Sigmoid colon (tissue), 7 donors: ENCODE results near the gene STOML1. TPM values are rescaled to one million over a fixed set of nuclear protein-coding genes. Genes with fewer than 3 reads are reported as not detected.

Experiments used
- DNase-seq: peaks from one replicate; pipeline ENCODE4 v3.0.0-alpha.2; 2019
- H3K27ac ChIP-seq, 4 donors: fragments of 200-600 bp; sonication (generic); one replicate each; pipeline ENCODE4 v1.5.1; 2016 to 2019; ENCODE audit warnings: mild to moderate bottlenecking in 1 of 4
- H3K27me3 ChIP-seq, 3 donors: fragments of 200-600 bp; sonication (generic); one replicate each; pipeline ENCODE4 v1.5.1; 2019; ENCODE audit warnings: mild to moderate bottlenecking in 1 of 3
- H3K36me3 ChIP-seq, 4 donors: fragments of 200-600 bp; sonication (generic); one replicate each; pipeline ENCODE4 v1.5.1; 2016 to 2019
- H3K4me1 ChIP-seq, 4 donors: fragments of 200-600 bp; sonication (generic); one replicate each; pipeline ENCODE4 v1.5.1; 2017 to 2019
- H3K4me3 ChIP-seq, 4 donors: fragments of 200-600 bp; sonication (generic); one replicate each; pipeline ENCODE4 v1.5.1; 2017 to 2019; ENCODE audit warnings: mild to moderate bottlenecking in 2 of 4, moderate library complexity in 1 of 4
- H3K9me3 ChIP-seq, 4 donors: fragments of 200-600 bp in 3 of 4; sonication (generic) in 3 of 4; one replicate each; pipeline versions ENCODE4 v1.5.1 to v1.6.1; 2013 to 2019
- EP300 ChIP-seq, 4 donors: sonication (generic); formaldehyde crosslinking; IDR thresholded peaks; one replicate each; pipeline ENCODE4 v1.6.1; 2017; ENCODE audit warnings: antibody characterized with exemption in 4 of 4
- POLR2A ChIP-seq, 2 donors: fragments of 450-650 bp; IDR thresholded peaks; one replicate each; pipeline ENCODE4 v1.6.1; 2016; ENCODE audit warnings: antibody characterized with exemption in 2 of 2, mild to moderate bottlenecking in 2 of 2, moderate library complexity in 2 of 2
- POLR2AphosphoS5 ChIP-seq, 4 donors: sonication (generic); formaldehyde crosslinking; IDR thresholded peaks; one replicate each; pipeline ENCODE4 v1.6.1; 2017; ENCODE audit warnings: antibody characterized with exemption in 4 of 4
- WGBS, 2 donors: extraction: QIAGEN DNeasy Blood & Tissue Kit; methylation state at CpG; one replicate each; pipeline ENCODE4 v1.1.7; 2013; 5-methylcytosine and 5-hydroxymethylcytosine counted together
- intact Hi-C: fragments of 100-400 bp; cut with DNase I; formaldehyde crosslinking; loops from one replicate; pipeline ENCODE4 v1.15.1; 2023
- polyA plus RNA-seq, 3 donors: library from polyadenylated mRNA; stranded (reverse); fragments of 200-250 nt; gene quantifications; one replicate each; pipeline ENCODE4 v1.2.3, GENCODE V29; 2013
- total RNA-seq, 4 donors: library from RNA; depleted of rRNA; stranded (reverse); fragments of >200 nt; gene quantifications; one replicate each; pipeline ENCODE4 v1.1.0, GENCODE V29; 2016
- TF ChIP-seq, protein P1 (sequence below), 4 experiments: fragments of 450-650 bp in 3 of 4; fragments of 200-600 bp in 1 of 4; IDR thresholded peaks; one replicate each; pipeline ENCODE4 v1.5.1; 2016 to 2019; ENCODE audit warnings: antibody characterized with exemption in 4 of 4, mild to moderate bottlenecking in 3 of 4, moderate library complexity in 2 of 4
- donor health status: healthy with polysubstance abuse.
- donor health status: Bipolar disorder and iron deficiency.
- donor health status: healthy.

Gene STOML1
- total and polyA plus RNA-seq, 7 donors, result 3.5 to 18.5 (median 13.2) TPM

DNA sequence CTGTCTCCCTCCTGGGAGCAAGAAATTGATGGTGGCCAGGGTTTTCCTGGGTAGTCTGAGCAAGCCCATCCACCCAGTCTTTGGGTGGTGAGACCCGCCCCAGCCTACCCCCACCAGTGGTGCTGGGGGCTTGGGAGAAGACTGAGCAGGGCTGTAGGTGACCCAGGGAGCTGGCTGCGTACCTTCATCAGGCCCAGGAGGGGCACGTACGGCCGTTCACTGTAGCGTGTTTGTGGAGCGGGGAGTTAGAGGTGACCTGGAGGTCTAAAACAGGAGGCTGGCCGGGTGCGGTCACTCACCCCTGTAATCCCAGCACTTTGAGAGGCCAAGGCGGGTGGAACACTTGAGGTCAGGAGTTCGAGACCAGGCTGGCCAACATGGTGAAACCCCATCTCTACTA, 54.4 kb downstream of the STOML1 start:
- Histone ChIP-seq H3K27me3 (no peaks in the 10 kb centered on the region), H3K9me3 (no peaks in the 10 kb centered on the region), H3K4me1 (peaks cover 0 to 27% (median 14%) of the 10 kb centered on the region in 4 donors), H3K4me3 (no peak overlapping the region), H3K27ac (no peak overlapping the region), H3K36me3 (no peaks in the 10 kb centered on the region)
- WGBS, 2 donors, result 95% methylated on average over 11 of the region's 11 CpGs
- TF ChIP-seq POLR2A (IDR thresholded peaks at IDR 0.05), result no peak
- TF ChIP-seq, protein P1, sequence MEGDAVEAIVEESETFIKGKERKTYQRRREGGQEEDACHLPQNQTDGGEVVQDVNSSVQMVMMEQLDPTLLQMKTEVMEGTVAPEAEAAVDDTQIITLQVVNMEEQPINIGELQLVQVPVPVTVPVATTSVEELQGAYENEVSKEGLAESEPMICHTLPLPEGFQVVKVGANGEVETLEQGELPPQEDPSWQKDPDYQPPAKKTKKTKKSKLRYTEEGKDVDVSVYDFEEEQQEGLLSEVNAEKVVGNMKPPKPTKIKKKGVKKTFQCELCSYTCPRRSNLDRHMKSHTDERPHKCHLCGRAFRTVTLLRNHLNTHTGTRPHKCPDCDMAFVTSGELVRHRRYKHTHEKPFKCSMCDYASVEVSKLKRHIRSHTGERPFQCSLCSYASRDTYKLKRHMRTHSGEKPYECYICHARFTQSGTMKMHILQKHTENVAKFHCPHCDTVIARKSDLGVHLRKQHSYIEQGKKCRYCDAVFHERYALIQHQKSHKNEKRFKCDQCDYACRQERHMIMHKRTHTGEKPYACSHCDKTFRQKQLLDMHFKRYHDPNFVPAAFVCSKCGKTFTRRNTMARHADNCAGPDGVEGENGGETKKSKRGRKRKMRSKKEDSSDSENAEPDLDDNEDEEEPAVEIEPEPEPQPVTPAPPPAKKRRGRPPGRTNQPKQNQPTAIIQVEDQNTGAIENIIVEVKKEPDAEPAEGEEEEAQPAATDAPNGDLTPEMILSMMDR (IDR thresholded peaks at IDR 0.05), result no peak
- no peak for TF ChIP-seq EP300 (IDR thresholded peaks at IDR 0.05)
- TF ChIP-seq POLR2AphosphoS5 (IDR thresholded peaks at IDR 0.05), result no peak
- intact Hi-C loops, result no loop called here
- no peak for DNase-seq

DNA sequence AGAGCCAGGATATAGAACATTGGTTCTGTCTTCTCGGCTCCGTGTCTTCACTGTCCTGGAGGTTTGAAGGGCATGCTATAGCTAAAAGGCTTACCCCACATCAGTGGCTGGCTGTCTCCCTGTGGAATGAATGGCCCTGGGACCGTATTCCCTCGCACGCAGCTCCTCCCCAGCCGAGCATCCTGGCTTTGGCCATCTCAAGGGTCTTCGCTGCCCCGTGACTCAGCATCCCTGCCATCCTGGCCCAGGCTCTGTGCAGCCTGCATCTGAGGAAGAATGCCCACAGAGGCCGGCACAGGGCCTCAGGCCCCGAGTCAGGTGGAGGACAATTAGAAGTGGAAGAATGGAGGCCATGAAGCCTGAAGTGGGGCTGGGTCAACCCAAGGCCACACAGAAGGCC, 54.8 kb downstream of the STOML1 start:
- H3K4me3 ChIP-seq, result no peak overlapping the region
- DNase-seq, result no peak
- H3K27me3 ChIP-seq, result no peaks in the 10 kb centered on the region
- H3K9me3 ChIP-seq, result no peaks in the 10 kb centered on the region
- no peaks in the 10 kb centered on the region for H3K36me3 ChIP-seq
- peaks cover 0 to 27% (median 14%) of the 10 kb centered on the region in 4 donors for H3K4me1 ChIP-seq
- no peak overlapping the region for H3K27ac ChIP-seq
- TF ChIP-seq POLR2AphosphoS5 (IDR thresholded peaks at IDR 0.05), result no peak
- TF ChIP-seq POLR2A (IDR thresholded peaks at IDR 0.05), result no peak
- TF ChIP-seq EP300 (IDR thresholded peaks at IDR 0.05), result no peak
- TF ChIP-seq, protein P1 (IDR thresholded peaks at IDR 0.05), result no peak
- intact Hi-C loops, result no loop called here
- WGBS, 2 donors, result 80 to 82% methylated on average over 10 of the region's 10 CpGs

DNA sequence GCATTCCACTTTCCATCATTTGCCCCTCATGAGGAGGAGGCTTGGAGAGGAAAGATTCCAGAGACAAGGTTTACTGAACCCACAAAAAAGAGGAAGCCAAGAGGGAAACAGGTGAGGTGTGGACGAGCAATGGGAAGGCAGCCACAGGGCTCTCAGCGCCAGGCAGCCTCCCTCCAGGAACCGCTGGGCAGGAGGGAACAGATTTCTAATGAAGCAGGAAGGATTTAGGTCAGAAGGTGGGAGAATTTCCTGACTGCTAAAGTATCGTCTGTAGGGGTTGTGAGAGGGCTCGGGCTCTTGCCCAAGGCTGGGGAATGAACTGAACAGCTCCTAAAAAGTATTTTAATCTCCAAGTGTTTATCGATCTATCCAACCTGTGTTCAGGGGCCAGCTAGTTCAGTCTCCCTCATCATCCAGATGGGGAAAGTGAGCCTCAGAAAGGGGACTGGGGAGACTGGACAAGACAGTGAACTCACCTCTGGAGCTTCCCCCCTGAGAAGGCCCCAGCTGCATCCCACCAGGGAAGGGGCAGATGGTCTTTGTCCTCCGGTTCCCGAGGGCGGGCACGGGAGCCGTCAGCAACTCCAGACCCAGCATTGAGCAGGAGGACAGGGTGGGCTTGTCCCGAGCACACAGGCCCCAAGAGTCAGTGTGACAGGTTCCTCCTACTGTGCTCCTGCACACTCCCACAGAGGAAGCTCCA, 55.4 kb downstream of the STOML1 start:
- 67 to 74% methylated on average over 12 of the region's 12 CpGs for WGBS, 2 donors
- Histone ChIP-seq H3K27me3 (no peaks in the 10 kb centered on the region), H3K36me3 (no peaks in the 10 kb centered on the region), H3K4me3 (no peak overlapping the region), H3K27ac (peak overlapping the region in 1 of 4 donors; percentile 28), H3K9me3 (no peaks in the 10 kb centered on the region), H3K4me1 (peaks cover 0 to 27% (median 14%) of the 10 kb centered on the region in 4 donors)
- intact Hi-C loops, result no loop called here
- no peak for TF ChIP-seq EP300 (IDR thresholded peaks at IDR 0.05)
- TF ChIP-seq, protein P1 (IDR thresholded peaks at IDR 0.05), result no peak
- no peak for TF ChIP-seq POLR2AphosphoS5 (IDR thresholded peaks at IDR 0.05)
- TF ChIP-seq POLR2A (IDR thresholded peaks at IDR 0.05), result no peak
- no peak for DNase-seq

DNA sequence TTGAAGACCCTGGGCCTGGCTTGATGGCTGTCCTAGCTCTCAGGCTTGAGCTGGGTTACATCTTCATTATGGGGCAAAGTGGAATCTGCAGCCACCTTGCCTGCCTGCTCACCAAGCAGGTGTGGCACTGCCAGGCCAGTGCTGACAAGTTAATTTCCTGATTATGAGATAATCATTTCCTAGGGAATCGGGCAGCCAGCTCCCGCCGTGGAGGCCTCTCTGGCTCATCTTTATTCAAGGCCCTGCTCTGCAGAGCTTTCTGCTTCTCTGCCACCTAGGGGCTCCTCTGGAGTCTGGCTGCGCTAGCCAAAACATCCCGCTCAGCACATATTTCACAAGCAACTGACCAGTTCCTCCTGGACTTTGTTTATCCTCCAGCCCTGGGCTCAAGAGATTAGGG, 55.9 kb downstream of the STOML1 start:
- peak overlapping the region in 1 of 4 donors; percentile 28 for H3K27ac ChIP-seq
- no peak overlapping the region for H3K4me3 ChIP-seq
- no peaks in the 10 kb centered on the region for H3K9me3 ChIP-seq
- no peak for DNase-seq
- no peak for TF ChIP-seq POLR2A (IDR thresholded peaks at IDR 0.05)
- TF ChIP-seq EP300 (IDR thresholded peaks at IDR 0.05), result no peak
- H3K27me3 ChIP-seq, result no peaks in the 10 kb centered on the region
- intact Hi-C loops, result no loop called here
- no peaks in the 10 kb centered on the region for H3K36me3 ChIP-seq
- peaks cover 0 to 25% (median 16%) of the 10 kb centered on the region in 4 donors for H3K4me1 ChIP-seq
- 30 to 44% methylated on average over 5 of the region's 5 CpGs for WGBS, 2 donors

DNA sequence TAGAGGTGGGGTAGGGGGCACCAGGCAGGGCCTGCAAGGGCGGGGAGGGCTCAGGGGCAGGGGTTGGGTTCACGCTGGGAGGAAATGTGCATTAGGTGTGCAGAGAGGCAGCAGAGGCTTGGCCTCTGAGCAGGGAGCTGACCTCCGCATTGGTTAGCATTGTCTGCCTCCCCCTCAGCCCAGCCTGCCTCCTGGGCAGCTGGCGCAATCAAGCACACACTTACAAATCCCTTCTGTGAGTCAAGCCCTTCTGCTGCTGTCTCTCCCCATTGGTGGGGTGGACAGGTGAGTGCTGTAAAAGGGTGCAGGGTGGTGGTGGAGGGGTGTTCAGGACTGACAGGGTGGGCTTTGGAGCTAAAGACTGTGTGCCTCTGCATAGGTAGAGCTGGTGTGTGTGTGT, 56.5 kb downstream of the STOML1 start:
- intact Hi-C loops, result no loop called here
- Histone ChIP-seq H3K36me3 (no peaks in the 10 kb centered on the region), H3K4me3 (no peak overlapping the region), H3K4me1 (peaks cover 0 to 25% (median 12%) of the 10 kb centered on the region in 4 donors), H3K27me3 (no peaks in the 10 kb centered on the region), H3K27ac (no peak overlapping the region), H3K9me3 (no peaks in the 10 kb centered on the region)
- DNase-seq, result no peak
- TF ChIP-seq, protein P1 (IDR thresholded peaks at IDR 0.05), result no peak
- TF ChIP-seq POLR2A (IDR thresholded peaks at IDR 0.05) (no peak), POLR2AphosphoS5 (IDR thresholded peaks at IDR 0.05) (no peak), EP300 (IDR thresholded peaks at IDR 0.05) (no peak)
- WGBS, 2 donors, result 90 to 92% methylated on average over 4 of the region's 4 CpGs
